Neuron (in vitro differentiated cells): ENCODE data around the gene MITF.

Source experiments
- H2AFZ ChIP-seq: one replicate; pipeline ENCODE4 v1.6.1; 2013; ENCODE audit warnings: low read depth, mild to moderate bottlenecking, inconsistent platforms, low read length, moderate library complexity
- H3K27me3 ChIP-seq: one replicate; pipeline ENCODE4 v1.6.1; 2013; ENCODE audit warnings: low read length; ENCODE audit not compliant: insufficient read depth
- H3K36me3 ChIP-seq: one replicate; pipeline ENCODE4 v1.6.1; 2013; ENCODE audit warnings: low read length; ENCODE audit not compliant: insufficient read depth
- H3K4me1 ChIP-seq: one replicate; pipeline ENCODE4 v1.6.1; 2013; ENCODE audit warnings: low read length; ENCODE audit not compliant: insufficient read depth
- H3K4me3 ChIP-seq: 2 replicates; pipeline ENCODE4 v1.5.1; 2013; ENCODE audit warnings: mild to moderate bottlenecking, low read length, moderate library complexity
- H3K9me3 ChIP-seq: one replicate; pipeline ENCODE4 v1.6.1; 2013; ENCODE audit warnings: low read length

Gene MITF

GRCh38 chr3:69848113-69848512 is 108.8 kb downstream of the MITF start:
- H3K4me3 ChIP-seq = no peak overlapping the region

GRCh38 chr3:69850849-69851248 is 111.6 kb downstream of the MITF start:
- no peaks in the 10 kb centered on the region for H3K36me3 ChIP-seq
- no peak overlapping the region for H3K4me3 ChIP-seq
- H3K4me1 ChIP-seq = no peaks in the 10 kb centered on the region
- no peaks in the 10 kb centered on the region for H3K27me3 ChIP-seq
- no peaks in the 10 kb centered on the region for H3K9me3 ChIP-seq
- no peak overlapping the region for H2AFZ ChIP-seq

More at GRCh38 chr3:69848113-69848512, 108.8 kb downstream of the MITF start:
- H3K4me1 ChIP-seq = no peaks in the 10 kb centered on the region
- no peaks in the 10 kb centered on the region for H3K36me3 ChIP-seq
- H2AFZ ChIP-seq = no peak overlapping the region
- H3K9me3 ChIP-seq = no peaks in the 10 kb centered on the region
- no peaks in the 10 kb centered on the region for H3K27me3 ChIP-seq

GRCh38 chr3:69853027-69853426 is 113.8 kb downstream of the MITF start:
- Histone ChIP-seq H3K27me3 (no peaks in the 10 kb centered on the region), H3K4me1 (no peaks in the 10 kb centered on the region), H2AFZ (no peak overlapping the region), H3K9me3 (no peaks in the 10 kb centered on the region), H3K36me3 (no peaks in the 10 kb centered on the region), H3K4me3 (no peak overlapping the region)

- H2AFZ ChIP-seq = no peak overlapping the region
- no peaks in the 10 kb centered on the region for H3K9me3 ChIP-seq
- H3K36me3 ChIP-seq = no peaks in the 10 kb centered on the region
- no peaks in the 10 kb centered on the region for H3K27me3 ChIP-seq
- H3K4me3 ChIP-seq = no peak overlapping the region
- H3K4me1 ChIP-seq = no peaks in the 10 kb centered on the region
Measured at GRCh38 chr3:69855436-69856162, 116.3 kb downstream of the MITF start.

- no peaks in the 10 kb centered on the region for H3K27me3 ChIP-seq
- H3K36me3 ChIP-seq = no peaks in the 10 kb centered on the region
- no peaks in the 10 kb centered on the region for H3K4me1 ChIP-seq
- H2AFZ ChIP-seq = no peak overlapping the region
- H3K4me3 ChIP-seq = no peak overlapping the region
- no peaks in the 10 kb centered on the region for H3K9me3 ChIP-seq
Measured at GRCh38 chr3:69856965-69857705, 117.9 kb downstream of the MITF start.

- H2AFZ ChIP-seq = no peak overlapping the region
- H3K4me1 ChIP-seq = no peaks in the 10 kb centered on the region
- no peak overlapping the region for H3K4me3 ChIP-seq
- H3K27me3 ChIP-seq = no peaks in the 10 kb centered on the region
- no peaks in the 10 kb centered on the region for H3K36me3 ChIP-seq
- no peaks in the 10 kb centered on the region for H3K9me3 ChIP-seq
Measured at GRCh38 chr3:69861556-69861955, 122.3 kb downstream of the MITF start.

GRCh38 chr3:69864141-69864540 is 124.9 kb downstream of the MITF start:
- Histone ChIP-seq H2AFZ (no peak overlapping the region), H3K4me1 (no peaks in the 10 kb centered on the region), H3K9me3 (no peaks in the 10 kb centered on the region), H3K4me3 (no peak overlapping the region), H3K27me3 (no peaks in the 10 kb centered on the region), H3K36me3 (no peaks in the 10 kb centered on the region)

- Histone ChIP-seq H3K4me3 (no peak overlapping the region), H3K36me3 (no peaks in the 10 kb centered on the region), H2AFZ (no peak overlapping the region), H3K4me1 (no peaks in the 10 kb centered on the region), H3K27me3 (no peaks in the 10 kb centered on the region), H3K9me3 (no peaks in the 10 kb centered on the region)
Measured at GRCh38 chr3:69864766-69865165, 125.5 kb downstream of the MITF start.

GRCh38 chr3:69865925-69866679 is 126.8 kb downstream of the MITF start:
- H2AFZ ChIP-seq = no peak overlapping the region
- H3K4me1 ChIP-seq = no peaks in the 10 kb centered on the region
- H3K36me3 ChIP-seq = no peaks in the 10 kb centered on the region
- H3K27me3 ChIP-seq = no peaks in the 10 kb centered on the region
- H3K9me3 ChIP-seq = no peaks in the 10 kb centered on the region
- H3K4me3 ChIP-seq = no peak overlapping the region

GRCh38 chr3:69866988-69867720 is 127.9 kb downstream of the MITF start:
- Histone ChIP-seq H3K4me3 (no peak overlapping the region), H3K4me1 (no peaks in the 10 kb centered on the region), H3K36me3 (no peaks in the 10 kb centered on the region), H2AFZ (no peak overlapping the region), H3K27me3 (no peaks in the 10 kb centered on the region), H3K9me3 (no peaks in the 10 kb centered on the region)

GRCh38 chr3:69867941-69868505 is 128.8 kb downstream of the MITF start:
- H3K36me3 ChIP-seq = no peaks in the 10 kb centered on the region
- no peak overlapping the region for H3K4me3 ChIP-seq
- H2AFZ ChIP-seq = no peak overlapping the region
- H3K27me3 ChIP-seq = no peaks in the 10 kb centered on the region
- no peaks in the 10 kb centered on the region for H3K4me1 ChIP-seq
- no peaks in the 10 kb centered on the region for H3K9me3 ChIP-seq

- H3K4me3 ChIP-seq = no peak overlapping the region
- no peaks in the 10 kb centered on the region for H3K9me3 ChIP-seq
- H2AFZ ChIP-seq = no peak overlapping the region
- no peaks in the 10 kb centered on the region for H3K36me3 ChIP-seq
- no peaks in the 10 kb centered on the region for H3K4me1 ChIP-seq
- no peaks in the 10 kb centered on the region for H3K27me3 ChIP-seq
Measured at GRCh38 chr3:69868841-69869420, 129.7 kb downstream of the MITF start.
